DMS 273 (cell line): ENCODE measurements around the gene PUDP.
A peak's percentile ranks its signal among the peaks of the same experiment; 100 is the strongest.
"Not testable (repeated sequence)": the region's sequence is repeated elsewhere in the genome, so short reads cannot be mapped to it uniquely, and the experiment has no call there.

ENCODE experiments used
- DNase-seq: peaks from one replicate; lab custom pipeline; 2025; ENCODE audit not compliant: unreplicated experiment; lab: John Stamatoyannopoulos, UW

The PUDP gene

DNA sequence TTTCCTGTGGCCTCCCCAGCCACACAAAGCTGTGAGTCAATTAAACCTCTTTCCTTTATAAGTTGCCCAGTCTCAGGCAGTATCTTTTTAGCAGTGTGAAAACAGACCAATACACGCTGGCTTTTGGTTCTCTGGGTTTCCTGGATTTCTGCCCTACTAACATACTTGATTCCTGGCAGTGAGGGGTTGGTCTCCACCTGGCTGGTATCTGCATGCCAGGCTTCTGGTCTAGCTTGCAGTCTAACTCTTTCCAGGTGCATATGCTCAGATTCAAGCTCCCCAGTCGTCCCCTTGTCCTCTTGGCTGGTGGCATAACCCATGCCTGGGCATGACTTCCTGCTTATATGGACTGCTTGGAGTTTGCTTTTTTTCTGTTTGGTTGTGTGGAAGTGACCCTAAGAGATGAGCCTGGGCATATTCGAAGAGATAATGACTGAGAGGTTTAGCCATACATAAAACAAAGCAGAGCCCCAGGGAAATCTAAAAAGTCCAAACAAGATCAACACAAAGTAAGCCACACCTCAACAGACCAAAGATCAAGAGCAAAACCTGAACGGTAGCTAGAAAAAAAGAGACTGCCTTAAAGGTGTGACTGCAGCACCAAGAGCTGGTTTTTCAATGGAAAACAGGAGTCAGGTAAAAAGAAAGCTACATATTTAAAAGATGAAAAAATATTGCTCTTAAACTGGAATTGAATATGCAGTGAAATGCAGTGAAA, 102.6 kb downstream of the PUDP start:
- DNase-seq = no peak

- not testable (repeated sequence) for DNase-seq
Measured at GRCh38 chrX:7043796-7044433, 104.0 kb downstream of the PUDP start.

DNA sequence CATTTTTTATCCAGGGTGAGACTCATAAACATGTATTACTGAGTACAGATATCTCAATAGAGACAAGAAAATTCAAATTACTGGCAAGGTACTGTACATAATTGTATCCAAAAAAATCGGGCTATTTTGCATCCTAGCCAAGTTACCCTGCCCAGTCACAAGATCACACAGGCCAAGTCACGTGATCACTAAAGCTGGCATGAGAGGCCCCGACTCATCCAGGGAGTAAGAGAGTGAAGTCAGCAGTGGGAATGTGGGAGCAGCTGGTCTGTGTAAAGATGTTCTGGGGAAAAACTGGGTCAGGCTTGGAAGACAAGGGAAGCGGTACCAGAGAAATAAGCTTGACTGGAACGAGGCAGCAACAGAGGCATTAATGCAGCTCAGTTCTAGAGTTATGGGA, 119.7 kb downstream of the PUDP start:
- DNase-seq = peak; percentile 19

DNA sequence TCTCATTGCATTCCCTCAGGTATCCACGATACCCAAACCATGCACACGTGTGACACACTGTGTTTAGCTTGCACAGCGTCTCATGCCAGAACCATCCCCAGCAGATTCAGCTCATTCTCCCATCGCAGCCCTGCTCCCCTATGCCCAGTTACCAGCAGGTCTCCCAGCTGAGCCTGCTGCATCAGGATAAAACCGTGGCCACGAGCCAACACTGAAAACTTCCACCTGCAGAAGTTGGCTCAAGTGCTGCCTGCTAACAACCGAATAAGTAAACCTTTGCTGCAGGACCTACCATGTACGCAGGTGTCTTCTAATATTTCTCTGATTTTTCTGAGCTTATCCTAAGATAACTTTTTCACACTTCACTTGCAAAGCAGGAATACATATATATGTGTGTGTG, 120.9 kb downstream of the PUDP start:
- DNase-seq = no peak

- DNase-seq = not testable (repeated sequence)
Measured at GRCh38 chrX:7026365-7026764, 121.6 kb downstream of the PUDP start.

DNA sequence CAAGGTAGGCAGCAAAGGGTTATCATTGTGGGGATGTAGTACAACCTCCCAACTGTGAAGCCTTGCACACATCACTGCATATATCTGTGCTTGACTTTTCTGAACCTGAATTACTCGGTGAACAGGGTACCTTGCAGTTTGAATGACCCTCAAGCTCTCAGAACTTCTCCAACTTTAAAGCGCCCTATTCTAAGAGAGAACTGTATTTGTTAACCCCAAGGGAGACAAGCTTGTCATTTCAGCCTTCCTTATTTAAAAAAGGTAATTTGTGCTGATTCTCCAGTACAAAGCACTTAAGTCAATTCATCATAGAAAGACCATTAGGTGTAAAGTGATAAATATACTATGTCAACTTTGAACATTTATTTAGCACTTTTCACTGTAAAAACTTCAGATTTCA, 122.5 kb downstream of the PUDP start:
- no peak for DNase-seq

DNA sequence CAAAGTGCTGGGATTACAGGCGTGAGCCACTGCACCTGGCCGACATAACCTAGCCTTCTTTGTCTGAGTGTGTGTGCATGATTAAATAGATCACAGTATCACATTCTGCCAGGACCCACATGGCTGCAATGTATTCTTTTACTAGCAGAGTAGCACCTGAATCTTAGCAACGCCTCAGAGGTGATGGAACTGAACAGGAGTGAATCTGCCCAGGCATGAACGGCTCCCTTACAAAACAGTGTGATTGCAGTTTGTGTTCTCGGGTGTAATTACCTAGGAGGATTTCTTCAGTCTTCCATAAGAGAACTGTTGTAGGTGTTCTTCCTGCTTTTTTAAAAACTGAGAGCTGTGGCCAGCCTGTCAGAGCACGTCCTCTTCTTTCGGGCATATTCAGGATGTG, 123.1 kb downstream of the PUDP start:
- DNase-seq = no peak

DNA sequence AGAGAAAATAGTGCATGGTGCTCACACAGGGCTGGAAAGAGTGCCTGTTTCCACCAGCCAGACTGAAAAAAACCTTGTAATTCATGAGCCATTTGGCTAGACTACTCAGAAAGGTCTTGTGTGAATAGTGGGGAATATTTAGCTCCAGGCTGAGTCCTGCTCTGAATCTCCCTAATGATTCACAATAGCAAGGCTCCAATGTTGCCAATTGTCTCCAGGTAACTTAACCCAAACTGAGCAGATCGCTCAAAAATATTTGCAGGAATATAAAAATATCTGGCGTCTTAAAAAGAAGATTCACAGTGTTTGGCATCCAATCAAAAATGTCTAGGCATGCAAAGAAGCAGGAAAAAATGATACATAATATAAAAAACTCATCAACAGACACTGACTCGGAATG, 125.0 kb downstream of the PUDP start:
- DNase-seq = not testable (repeated sequence)

- no peak for DNase-seq
Measured at GRCh38 chrX:7021991-7022390, 126.0 kb downstream of the PUDP start.

DNA sequence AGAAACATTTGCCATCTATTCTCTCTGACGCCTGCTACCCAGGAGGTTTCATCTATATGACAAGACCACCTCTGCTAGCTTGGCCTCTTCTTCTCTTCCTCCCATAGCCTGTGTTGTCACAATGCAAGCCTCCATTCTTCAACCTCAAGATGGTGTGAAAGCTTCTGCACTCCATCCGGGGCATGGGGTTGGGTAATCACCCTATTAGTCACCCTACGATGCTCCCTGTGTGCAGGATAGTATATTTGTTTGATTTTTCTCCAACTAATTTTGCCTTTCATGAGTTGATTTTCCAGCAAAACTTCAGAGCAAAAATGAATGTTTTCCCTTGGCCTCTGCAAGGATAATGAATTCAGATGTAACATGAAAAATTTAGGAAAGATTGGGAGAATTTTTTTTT, 128.4 kb downstream of the PUDP start:
- DNase-seq = no peak

DNA sequence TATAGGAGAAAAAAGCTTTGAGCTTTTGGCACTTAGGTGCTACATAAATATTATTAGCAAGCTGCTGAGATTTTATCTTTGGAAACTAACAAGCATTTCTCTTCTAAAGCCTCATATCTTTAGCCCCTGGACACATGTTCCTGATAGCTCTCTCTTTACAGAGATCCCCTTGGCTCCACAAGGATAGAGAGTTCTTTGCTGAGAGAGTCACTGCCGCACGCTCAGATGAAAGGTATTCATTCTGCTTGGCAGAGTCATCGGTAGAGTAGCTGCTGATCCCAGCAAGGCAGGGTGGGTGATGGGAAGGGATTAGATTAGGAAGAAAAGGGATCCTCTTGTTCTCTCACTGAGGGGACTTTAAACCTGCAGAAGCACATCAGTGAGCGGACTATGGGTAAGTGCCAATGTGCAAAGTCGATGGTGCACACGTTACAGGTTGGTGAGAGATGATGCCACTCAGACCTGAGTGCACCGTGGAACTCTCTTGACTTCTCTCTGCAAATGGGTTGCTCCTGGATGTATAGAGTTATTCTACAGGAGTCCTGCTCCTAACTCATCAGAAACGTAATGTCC, 135.6 kb downstream of the PUDP start:
- not testable (repeated sequence) for DNase-seq

- DNase-seq = not testable (repeated sequence)
Measured at GRCh38 chrX:7010897-7011296, 137.1 kb downstream of the PUDP start.

- not testable (repeated sequence) for DNase-seq
Measured at GRCh38 chrX:7007328-7007727, 140.6 kb downstream of the PUDP start.
